HG02973 (cell line): ENCODE measurements around the gene SUFU.

ENCODE experiments used
- ATAC-seq: cut with Tn5 transposase; IDR thresholded peaks from one replicate; pipeline ENCODE4 v1.9.1; 2021; ENCODE audit warnings: moderate library complexity; ENCODE audit not compliant: unreplicated experiment

SUFU gene

GRCh38 chr10:102546606-102547320 lies 43.0 kb downstream of the SUFU start:
- ATAC-seq: no peak

- no peak for ATAC-seq
These were observed 45.8 kb downstream of the SUFU start for GRCh38 chr10:102549549-102549948.

GRCh38 chr10:102550636-102551210 lies 47.0 kb downstream of the SUFU start:
- ATAC-seq: no peak

- no peak for ATAC-seq
These were observed 48.8 kb downstream of the SUFU start for GRCh38 chr10:102552533-102552932.

GRCh38 chr10:102553771-102554170 lies 50.0 kb downstream of the SUFU start:
- no peak for ATAC-seq

GRCh38 chr10:102554531-102554930 lies 50.8 kb downstream of the SUFU start:
- ATAC-seq: no peak

- no peak for ATAC-seq
These were observed 52.1 kb downstream of the SUFU start for GRCh38 chr10:102555781-102556328.

GRCh38 chr10:102557569-102557968 lies 53.8 kb downstream of the SUFU start:
- ATAC-seq: no peak

- ATAC-seq: no peak
These were observed 56.0 kb downstream of the SUFU start for GRCh38 chr10:102559764-102560163.

GRCh38 chr10:102564209-102564834 lies 60.5 kb downstream of the SUFU start:
- ATAC-seq: no peak

- ATAC-seq: no peak
These were observed 62.0 kb downstream of the SUFU start for GRCh38 chr10:102565793-102566192.

- no peak for ATAC-seq
These were observed 75.0 kb downstream of the SUFU start for GRCh38 chr10:102578782-102579181.

GRCh38 chr10:102579328-102579727 lies 75.6 kb downstream of the SUFU start:
- ATAC-seq: no peak

GRCh38 chr10:102580230-102580629 lies 76.5 kb downstream of the SUFU start:
- no peak for ATAC-seq

GRCh38 chr10:102581401-102581800 lies 77.6 kb downstream of the SUFU start:
- no peak for ATAC-seq

- no peak for ATAC-seq
These were observed 78.3 kb downstream of the SUFU start for GRCh38 chr10:102581981-102582580.

GRCh38 chr10:102583435-102584417 lies 80.0 kb downstream of the SUFU start:
- ATAC-seq: peak; percentile 62

GRCh38 chr10:102585026-102585425 lies 81.3 kb downstream of the SUFU start:
- no peak for ATAC-seq

GRCh38 chr10:102586858-102587257 lies 83.1 kb downstream of the SUFU start:
- ATAC-seq: no peak

GRCh38 chr10:102588875-102589274 lies 85.1 kb downstream of the SUFU start:
- no peak for ATAC-seq
